ENCODE measurements around the gene MAP2K5. TPM values are rescaled to one million over a fixed set of nuclear protein-coding genes. Genes with fewer than 3 reads are reported as not detected.

The MAP2K5 gene
- total and polyA plus RNA-seq, 9 of the 15 experiments (the other 6 are each of a cell fraction or from before 2014, with no cell fraction given) = 0.41 to 16.5 (median 7.5) TPM

DNA sequence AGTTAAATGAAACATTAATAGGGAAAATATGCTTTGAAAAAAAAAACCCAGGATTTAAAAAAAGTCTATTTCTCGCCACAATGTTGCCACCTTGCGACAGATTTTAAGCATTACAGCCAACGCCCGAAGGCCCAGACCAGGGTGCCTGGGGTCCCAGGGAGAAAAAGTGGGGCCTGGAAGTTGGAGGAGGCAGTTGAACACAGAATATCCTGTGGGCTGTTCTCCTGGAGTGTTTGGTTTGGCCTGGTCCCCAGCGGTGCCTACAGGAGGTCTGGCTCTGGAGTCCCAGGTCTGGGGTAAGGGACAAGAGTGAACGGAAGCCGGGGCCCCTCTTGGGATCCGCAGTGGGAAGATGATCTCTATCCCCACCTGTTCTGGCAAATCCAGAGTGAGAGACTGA, 294.0 kb downstream of the MAP2K5 start (continued):
- TF ChIP-seq, protein P1, sequence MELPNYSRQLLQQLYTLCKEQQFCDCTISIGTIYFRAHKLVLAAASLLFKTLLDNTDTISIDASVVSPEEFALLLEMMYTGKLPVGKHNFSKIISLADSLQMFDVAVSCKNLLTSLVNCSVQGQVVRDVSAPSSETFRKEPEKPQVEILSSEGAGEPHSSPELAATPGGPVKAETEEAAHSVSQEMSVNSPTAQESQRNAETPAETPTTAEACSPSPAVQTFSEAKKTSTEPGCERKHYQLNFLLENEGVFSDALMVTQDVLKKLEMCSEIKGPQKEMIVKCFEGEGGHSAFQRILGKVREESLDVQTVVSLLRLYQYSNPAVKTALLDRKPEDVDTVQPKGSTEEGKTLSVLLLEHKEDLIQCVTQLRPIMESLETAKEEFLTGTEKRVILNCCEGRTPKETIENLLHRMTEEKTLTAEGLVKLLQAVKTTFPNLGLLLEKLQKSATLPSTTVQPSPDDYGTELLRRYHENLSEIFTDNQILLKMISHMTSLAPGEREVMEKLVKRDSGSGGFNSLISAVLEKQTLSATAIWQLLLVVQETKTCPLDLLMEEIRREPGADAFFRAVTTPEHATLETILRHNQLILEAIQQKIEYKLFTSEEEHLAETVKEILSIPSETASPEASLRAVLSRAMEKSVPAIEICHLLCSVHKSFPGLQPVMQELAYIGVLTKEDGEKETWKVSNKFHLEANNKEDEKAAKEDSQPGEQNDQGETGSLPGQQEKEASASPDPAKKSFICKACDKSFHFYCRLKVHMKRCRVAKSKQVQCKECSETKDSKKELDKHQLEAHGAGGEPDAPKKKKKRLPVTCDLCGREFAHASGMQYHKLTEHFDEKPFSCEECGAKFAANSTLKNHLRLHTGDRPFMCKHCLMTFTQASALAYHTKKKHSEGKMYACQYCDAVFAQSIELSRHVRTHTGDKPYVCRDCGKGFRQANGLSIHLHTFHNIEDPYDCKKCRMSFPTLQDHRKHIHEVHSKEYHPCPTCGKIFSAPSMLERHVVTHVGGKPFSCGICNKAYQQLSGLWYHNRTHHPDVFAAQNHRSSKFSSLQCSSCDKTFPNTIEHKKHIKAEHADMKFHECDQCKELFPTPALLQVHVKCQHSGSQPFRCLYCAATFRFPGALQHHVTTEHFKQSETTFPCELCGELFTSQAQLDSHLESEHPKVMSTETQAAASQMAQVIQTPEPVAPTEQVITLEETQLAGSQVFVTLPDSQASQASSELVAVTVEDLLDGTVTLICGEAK (IDR thresholded peaks at IDR 0.05) = no peak
- TF ChIP-seq, protein P1 (CRISPR knock-in tag; IDR thresholded peaks at IDR 0.05) = no peak
- TF ChIP-seq CEBPB (tag; IDR thresholded peaks at IDR 0.05) (no peak), KLF16 (IDR thresholded peaks at IDR 0.05) (0 out of 2 replicates have a peak, but pooled peaks have one; percentile 16), SMARCE1 (IDR thresholded peaks at IDR 0.05) (no peak), DACH1 (IDR thresholded peaks at IDR 0.05; ENCODE audit: partially characterized antibody) (no peak), EZH2 (IDR thresholded peaks at IDR 0.05; ENCODE audit: borderline replicate concordance, low read depth, low read length) (no peak), RAD21 (CRISPR knock-in tag; conservative IDR thresholded peaks at IDR 0.05 in 1 of 2, IDR thresholded peaks at IDR 0.05 in 1 of 2) (peak; percentile 44 to 58)
- TF ChIP-seq, protein P2, sequence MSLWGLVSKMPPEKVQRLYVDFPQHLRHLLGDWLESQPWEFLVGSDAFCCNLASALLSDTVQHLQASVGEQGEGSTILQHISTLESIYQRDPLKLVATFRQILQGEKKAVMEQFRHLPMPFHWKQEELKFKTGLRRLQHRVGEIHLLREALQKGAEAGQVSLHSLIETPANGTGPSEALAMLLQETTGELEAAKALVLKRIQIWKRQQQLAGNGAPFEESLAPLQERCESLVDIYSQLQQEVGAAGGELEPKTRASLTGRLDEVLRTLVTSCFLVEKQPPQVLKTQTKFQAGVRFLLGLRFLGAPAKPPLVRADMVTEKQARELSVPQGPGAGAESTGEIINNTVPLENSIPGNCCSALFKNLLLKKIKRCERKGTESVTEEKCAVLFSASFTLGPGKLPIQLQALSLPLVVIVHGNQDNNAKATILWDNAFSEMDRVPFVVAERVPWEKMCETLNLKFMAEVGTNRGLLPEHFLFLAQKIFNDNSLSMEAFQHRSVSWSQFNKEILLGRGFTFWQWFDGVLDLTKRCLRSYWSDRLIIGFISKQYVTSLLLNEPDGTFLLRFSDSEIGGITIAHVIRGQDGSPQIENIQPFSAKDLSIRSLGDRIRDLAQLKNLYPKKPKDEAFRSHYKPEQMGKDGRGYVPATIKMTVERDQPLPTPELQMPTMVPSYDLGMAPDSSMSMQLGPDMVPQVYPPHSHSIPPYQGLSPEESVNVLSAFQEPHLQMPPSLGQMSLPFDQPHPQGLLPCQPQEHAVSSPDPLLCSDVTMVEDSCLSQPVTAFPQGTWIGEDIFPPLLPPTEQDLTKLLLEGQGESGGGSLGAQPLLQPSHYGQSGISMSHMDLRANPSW (CRISPR knock-in tag; IDR thresholded peaks at IDR 0.05) = no peak
